Nephron progenitor cell (in vitro differentiated cells): ENCODE measurements around the gene TSPAN8.
"Not testable (repeated sequence)": the region's sequence is repeated elsewhere in the genome, so short reads cannot be mapped to it uniquely, and the experiment has no call there.

Experiments used
- DNase-seq: peaks from one replicate; pipeline ENCODE4 v3.0.0; 2021
- H3K27ac Mint-ChIP-seq: 2 replicates; pipeline ENCODE4 v1.8.0; 2021; ENCODE audit warnings: mild to moderate bottlenecking, moderate library complexity, mixed read lengths
- H3K27me3 Mint-ChIP-seq: 2 replicates; pipeline ENCODE4 v1.8.0; 2021; ENCODE audit warnings: mild to moderate bottlenecking, low read depth, mixed read lengths; ENCODE audit not compliant: poor library complexity
- H3K36me3 Mint-ChIP-seq: 2 replicates; pipeline ENCODE4 v1.8.0; 2021; ENCODE audit warnings: low read depth, mixed read lengths
- H3K4me1 Mint-ChIP-seq: 2 replicates; pipeline ENCODE4 v1.8.0; 2021; ENCODE audit warnings: mixed read lengths
- H3K4me3 Mint-ChIP-seq: 2 replicates; pipeline ENCODE4 v1.8.0; 2021; ENCODE audit warnings: mild to moderate bottlenecking, moderate library complexity, mixed read lengths
- H3K9me3 Mint-ChIP-seq: 2 replicates; pipeline ENCODE4 v1.8.0; 2021; ENCODE audit warnings: mild to moderate bottlenecking, moderate library complexity, mixed read lengths
- CTCF ChIP-seq: fragments of 200-600 bp; sonication (generic); IDR thresholded peaks from 2 replicates; pipeline ENCODE4 v1.5.0; 2021; ENCODE audit warnings: antibody characterized with exemption

Gene TSPAN8

GRCh38 chr12:71169286-71169685 lies 11.5 kb upstream of the TSPAN8 start:
- TF ChIP-seq CTCF, result no peak
- DNase-seq, result no peak
- Mint-ChIP-seq H3K36me3 (no peaks in the 10 kb centered on the region), H3K4me1 (peaks cover 16% of the 10 kb centered on the region), H3K27me3 (peaks cover 3% of the 10 kb centered on the region), H3K9me3 (peaks cover 19% of the 10 kb centered on the region), H3K4me3 (no peak overlapping the region), H3K27ac (no peak overlapping the region)

GRCh38 chr12:71166862-71167496 lies 9.2 kb upstream of the TSPAN8 start:
- no peak for DNase-seq
- H3K27ac Mint-ChIP-seq, result no peak overlapping the region
- no peaks in the 10 kb centered on the region for H3K36me3 Mint-ChIP-seq
- no peak for TF ChIP-seq CTCF
- peaks cover 3% of the 10 kb centered on the region for H3K27me3 Mint-ChIP-seq
- peaks cover 19% of the 10 kb centered on the region for H3K9me3 Mint-ChIP-seq
- H3K4me3 Mint-ChIP-seq, result no peak overlapping the region
- peaks cover 5% of the 10 kb centered on the region for H3K4me1 Mint-ChIP-seq

GRCh38 chr12:71166280-71166679 lies 8.5 kb upstream of the TSPAN8 start:
- Mint-ChIP-seq H3K27me3 (peaks cover 3% of the 10 kb centered on the region), H3K9me3 (peaks cover 19% of the 10 kb centered on the region), H3K4me3 (no peak overlapping the region), H3K27ac (no peak overlapping the region), H3K36me3 (no peaks in the 10 kb centered on the region), H3K4me1 (peaks cover 5% of the 10 kb centered on the region)
- TF ChIP-seq CTCF, result no peak
- DNase-seq, result no peak

GRCh38 chr12:71165780-71166179 lies 8.0 kb upstream of the TSPAN8 start:
- not testable (repeated sequence) for H3K27me3 Mint-ChIP-seq, H3K36me3 Mint-ChIP-seq, H3K4me3 Mint-ChIP-seq, H3K4me1 Mint-ChIP-seq, H3K27ac Mint-ChIP-seq, DNase-seq
- peaks cover 19% of the 10 kb centered on the region for H3K9me3 Mint-ChIP-seq

- no peak overlapping the region for H3K4me3 Mint-ChIP-seq
- H3K9me3 Mint-ChIP-seq, result peaks cover 19% of the 10 kb centered on the region
Observed at GRCh38 chr12:71164568-71165197, 6.9 kb upstream of the TSPAN8 start.

GRCh38 chr12:71164166-71164565 lies 6.4 kb upstream of the TSPAN8 start:
- TF ChIP-seq CTCF, result no peak
- Mint-ChIP-seq H3K27me3 (peaks cover 3% of the 10 kb centered on the region), H3K27ac (no peak overlapping the region), H3K9me3 (peaks cover 19% of the 10 kb centered on the region), H3K4me3 (no peak overlapping the region), H3K36me3 (no peaks in the 10 kb centered on the region), H3K4me1 (peaks cover 10% of the 10 kb centered on the region)
- no peak for DNase-seq

More at GRCh38 chr12:71164568-71165197, 6.9 kb upstream of the TSPAN8 start:
- Mint-ChIP-seq H3K36me3 (no peaks in the 10 kb centered on the region), H3K27ac (no peak overlapping the region), H3K27me3 (peaks cover 3% of the 10 kb centered on the region), H3K4me1 (peaks cover 5% of the 10 kb centered on the region)
- TF ChIP-seq CTCF, result no peak
- no peak for DNase-seq
